Measurements from ENCODE around the gene KATNAL1.

DNA sequence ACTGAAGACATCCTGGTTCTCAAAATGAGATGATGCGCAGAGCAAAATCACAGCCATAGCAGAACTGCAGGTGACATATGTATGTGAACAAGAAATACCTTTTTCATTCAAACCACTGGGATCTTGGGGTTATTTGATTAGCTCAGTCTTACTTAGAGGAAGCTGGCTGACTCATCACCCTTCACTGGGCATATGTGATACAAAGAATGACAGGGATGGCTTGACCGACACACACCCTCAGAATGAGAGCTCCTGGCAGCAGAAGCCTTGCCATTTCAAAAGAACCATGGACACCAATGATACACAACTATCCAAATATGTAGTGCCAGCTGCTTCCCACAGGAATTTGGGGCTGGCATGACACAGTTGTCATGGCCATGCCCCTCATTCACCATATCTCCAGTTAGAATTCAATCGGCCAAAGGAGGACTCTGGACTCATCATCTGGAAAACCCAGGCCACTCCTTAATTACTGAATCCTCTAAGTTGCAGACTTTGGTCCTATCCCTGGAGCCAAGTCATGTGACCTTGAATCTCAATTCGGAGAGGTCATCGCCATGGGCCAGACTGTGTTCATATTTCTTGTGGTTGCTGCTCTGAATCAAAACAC is 115.8 kb downstream of the KATNAL1 start:
- TF ChIP-seq EZH2 (IDR thresholded peaks at IDR 0.05; ENCODE audit: borderline replicate concordance) (no peak), CTCF (IDR thresholded peaks at IDR 0.05; ENCODE audit: poor library complexity) (no peak), EZH2phosphoT487 (IDR thresholded peaks at IDR 0.05; ENCODE audit: low read depth, severe bottlenecking, unreplicated experiment) (no peak)
